Duodenal mucosa (tissue), 2 donors: Measurements from ENCODE around the gene COG2.
"Not testable (repeated sequence)": the region's sequence is repeated elsewhere in the genome, so short reads cannot be mapped to it uniquely, and the experiment has no call there.

Experiments
- H3K27ac ChIP-seq: one replicate; pipeline ENCODE4 v1.7.0; 2013; ENCODE audit warnings: low read depth, low read length
- H3K27me3 ChIP-seq, 2 donors: one replicate each; pipeline ENCODE4 v1.7.0; 2013; ENCODE audit warnings: low read length in 2 of 2, control low read depth in 1 of 2; ENCODE audit not compliant: insufficient read depth in 2 of 2, control insufficient read depth in 1 of 2
- H3K36me3 ChIP-seq, 2 donors: one replicate each; pipeline ENCODE4 v1.7.0; 2013; ENCODE audit warnings: low read length in 2 of 2, control low read depth in 1 of 2; ENCODE audit not compliant: insufficient read depth in 2 of 2, control insufficient read depth in 1 of 2
- H3K4me1 ChIP-seq, 2 donors: one replicate each; pipeline ENCODE4 v1.7.0; 2013; ENCODE audit warnings: low read length in 2 of 2, control low read depth in 1 of 2; ENCODE audit not compliant: insufficient read depth in 2 of 2, control insufficient read depth in 1 of 2
- H3K4me3 ChIP-seq, 2 donors: one replicate each; pipeline ENCODE4 v1.7.0; 2013; ENCODE audit warnings: low read length in 2 of 2, low read depth in 1 of 2
- H3K9ac ChIP-seq, 2 donors: one replicate each; pipeline ENCODE4 v1.7.0; 2013; ENCODE audit warnings: low read length in 2 of 2, low read depth in 1 of 2
- H3K9me3 ChIP-seq, 2 donors: one replicate each; pipeline ENCODE4 v1.7.0; 2013; ENCODE audit warnings: low read length in 2 of 2, control low read depth in 1 of 2; ENCODE audit not compliant: control insufficient read depth in 1 of 2

The COG2 gene

DNA sequence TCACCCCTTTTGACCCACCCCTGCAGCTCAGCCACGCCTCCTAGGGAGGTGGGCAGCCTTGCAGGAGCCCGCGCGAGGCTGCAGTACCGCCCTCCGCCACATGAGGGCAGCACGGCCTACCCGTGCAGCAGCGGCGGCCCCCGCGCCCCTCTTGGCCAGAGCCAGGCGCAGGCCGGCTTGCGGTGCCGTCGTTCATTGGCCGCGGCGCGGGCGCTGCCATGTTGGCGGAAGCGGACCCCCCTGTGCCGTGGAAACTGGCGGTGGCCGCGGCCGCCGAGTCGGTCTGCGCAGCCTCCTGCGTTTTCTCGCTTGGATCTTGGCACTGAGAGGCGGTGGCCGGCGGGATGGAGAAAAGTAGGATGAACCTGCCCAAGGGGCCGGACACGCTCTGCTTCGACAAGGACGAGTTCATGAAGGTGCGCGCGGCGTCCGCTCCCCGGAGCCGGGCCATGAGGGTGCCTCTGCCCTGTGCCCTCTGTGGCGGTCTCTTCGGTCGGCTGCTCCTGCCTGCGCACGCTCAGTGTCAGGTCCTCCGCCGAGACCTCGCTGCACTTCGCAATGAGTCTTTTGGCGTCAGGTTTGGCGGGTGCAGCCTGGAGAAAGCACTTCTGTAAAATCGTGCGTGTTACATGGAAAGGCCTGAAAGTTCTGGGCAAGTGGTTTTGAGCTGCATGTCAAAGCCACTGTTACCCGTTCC, at the start of gene COG2:
TSS of gene COG2 (plus strand) at position 219 of the 697 bp plus-strand sequence. CDS start at position 345, 126 bp downstream.
- Histone ChIP-seq H3K4me3 (peak within 1 kb of the TSS; percentile 81 to 94), H3K36me3 (no peaks in the 10 kb centered on the region), H3K27ac (peak within 1 kb of the TSS; percentile 71), H3K9me3 (no peaks in the 10 kb centered on the region), H3K4me1 (peaks cover 12 to 27% of the 10 kb centered on the region in 2 donors), H3K9ac (peak within 1 kb of the TSS; percentile 77 to 83), H3K27me3 (peaks cover 0 to 8% of the 10 kb centered on the region in 2 donors)

DNA sequence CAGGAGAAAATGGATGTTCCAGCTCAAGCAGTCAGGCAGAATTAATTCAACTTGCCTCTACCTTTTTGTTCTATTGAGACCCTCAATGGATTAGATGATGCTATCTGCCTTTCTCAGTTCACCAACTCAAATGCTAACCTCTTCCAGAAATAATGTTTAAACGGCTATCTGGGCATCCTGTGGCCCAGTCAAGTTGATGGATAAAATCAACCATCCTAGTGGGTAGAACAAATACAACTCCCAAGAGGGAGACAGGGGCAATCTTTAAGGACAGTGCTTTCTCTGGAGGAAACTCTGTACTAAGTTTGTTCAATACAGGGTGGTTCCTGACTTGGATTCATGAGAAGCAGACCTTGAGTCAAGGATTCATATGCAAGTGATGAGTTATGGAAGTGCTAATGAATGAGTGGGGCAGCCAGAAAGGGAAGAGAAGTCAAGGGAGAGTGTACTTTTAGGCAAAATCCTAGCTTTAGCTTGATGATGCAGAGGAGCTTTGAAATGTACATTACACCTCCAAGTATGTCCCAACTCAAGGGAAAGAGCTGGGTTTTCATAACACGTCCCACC, 49.4 kb upstream of the COG2 start:
- no peaks in the 10 kb centered on the region for H3K27me3 ChIP-seq
- no peak overlapping the region for H3K4me3 ChIP-seq
- peaks cover 0 to 11% of the 10 kb centered on the region in 2 donors for H3K4me1 ChIP-seq
- no peaks in the 10 kb centered on the region for H3K9me3 ChIP-seq
- no peak overlapping the region for H3K9ac ChIP-seq
- no peaks in the 10 kb centered on the region for H3K36me3 ChIP-seq
- no peak overlapping the region for H3K27ac ChIP-seq

GRCh38 chr1:230594214-230594773, 48.0 kb upstream of the COG2 start:
- Histone ChIP-seq H3K27ac (no peak overlapping the region), H3K4me3 (no peak overlapping the region), H3K27me3 (no peaks in the 10 kb centered on the region), H3K36me3 (no peaks in the 10 kb centered on the region), H3K4me1 (peaks cover 0 to 11% of the 10 kb centered on the region in 2 donors), H3K9ac (no peak overlapping the region), H3K9me3 (no peaks in the 10 kb centered on the region)

GRCh38 chr1:230595181-230595580, 47.1 kb upstream of the COG2 start:
- Histone ChIP-seq H3K4me1 (peaks cover 0 to 11% of the 10 kb centered on the region in 2 donors), H3K36me3 (no peaks in the 10 kb centered on the region), H3K9me3 (no peaks in the 10 kb centered on the region), H3K9ac (no peak overlapping the region), H3K4me3 (no peak overlapping the region), H3K27me3 (no peaks in the 10 kb centered on the region), H3K27ac (no peak overlapping the region)

GRCh38 chr1:230596306-230596705, 46.0 kb upstream of the COG2 start:
- Histone ChIP-seq H3K4me1 (peaks cover 0 to 11% of the 10 kb centered on the region in 2 donors), H3K9ac (no peak overlapping the region), H3K27ac (no peak overlapping the region), H3K9me3 (no peaks in the 10 kb centered on the region), H3K36me3 (no peaks in the 10 kb centered on the region), H3K27me3 (no peaks in the 10 kb centered on the region), H3K4me3 (no peak overlapping the region)

DNA sequence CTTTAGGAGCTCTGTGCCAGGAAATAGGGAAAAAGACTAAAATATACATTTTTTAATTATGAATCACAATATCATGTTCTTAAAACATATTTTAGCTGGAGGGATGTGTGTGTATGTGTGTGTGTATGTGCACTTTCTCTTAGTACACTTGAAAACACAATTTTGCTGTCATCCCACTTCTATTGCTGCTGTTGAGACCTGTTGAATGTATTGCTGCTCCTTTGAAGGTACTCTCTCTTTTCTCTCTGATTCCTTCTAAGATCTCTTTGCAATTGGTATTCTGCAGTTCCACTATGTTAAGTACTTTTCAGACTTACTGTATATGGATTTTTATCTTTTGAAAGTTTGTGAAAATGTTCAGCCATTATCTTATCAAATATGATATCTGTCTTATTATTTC, 43.5 kb upstream of the COG2 start:
- Histone ChIP-seq H3K9ac (no peak overlapping the region), H3K4me3 (no peak overlapping the region), H3K27ac (no peak overlapping the region), H3K27me3 (no peaks in the 10 kb centered on the region), H3K4me1 (peaks cover 0 to 4% of the 10 kb centered on the region in 2 donors), H3K9me3 (no peaks in the 10 kb centered on the region), H3K36me3 (no peaks in the 10 kb centered on the region)

GRCh38 chr1:230599926-230600656, 42.2 kb upstream of the COG2 start:
- H3K36me3 ChIP-seq = no peaks in the 10 kb centered on the region

DNA sequence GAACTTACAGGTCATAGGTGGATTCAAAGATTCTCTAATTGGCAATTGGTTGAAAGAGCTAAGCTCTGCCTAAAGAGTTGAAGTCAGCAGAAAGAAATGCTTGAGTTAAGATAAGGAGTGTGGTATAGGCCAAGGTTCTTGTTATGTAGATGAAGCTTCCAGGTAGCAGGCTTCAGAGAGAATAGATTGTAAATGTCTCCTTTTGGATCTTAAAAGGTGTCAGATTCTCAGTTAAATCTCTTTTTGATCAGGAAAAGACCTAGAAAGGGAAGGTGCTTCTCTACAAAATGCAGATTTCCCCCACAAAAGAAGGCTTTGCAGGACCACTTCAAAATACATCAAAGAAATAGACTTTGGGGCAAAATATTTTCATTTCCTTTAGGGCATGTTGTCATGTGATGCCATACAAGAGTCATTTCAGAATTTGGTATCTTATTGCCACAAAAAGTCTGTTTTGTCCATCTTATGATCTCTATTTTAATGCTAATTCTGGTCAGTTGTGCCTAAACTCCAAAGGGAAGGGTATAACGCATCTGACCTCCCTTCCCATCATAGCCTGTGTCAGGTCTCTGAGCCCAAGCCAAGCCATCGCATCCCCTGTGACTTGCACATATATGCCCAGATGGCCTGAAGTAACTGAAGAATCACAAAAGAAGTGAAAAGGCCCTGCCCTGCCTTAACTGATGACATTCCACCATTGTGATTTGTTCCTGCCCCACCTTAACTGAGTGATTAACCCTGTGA, 41.5 kb upstream of the COG2 start:
- H3K27ac ChIP-seq, H3K27me3 ChIP-seq, H3K9ac ChIP-seq, H3K4me3 ChIP-seq, H3K4me1 ChIP-seq, H3K36me3 ChIP-seq, H3K9me3 ChIP-seq: not testable (repeated sequence)

More at GRCh38 chr1:230599926-230600656, 42.2 kb upstream of the COG2 start:
- no peaks in the 10 kb centered on the region for H3K9me3 ChIP-seq
- H3K27me3 ChIP-seq = no peaks in the 10 kb centered on the region
- H3K27ac ChIP-seq = no peak overlapping the region
- peaks cover 0 to 3% of the 10 kb centered on the region in 2 donors for H3K4me1 ChIP-seq
- H3K9ac ChIP-seq = no peak overlapping the region
- no peak overlapping the region for H3K4me3 ChIP-seq

DNA sequence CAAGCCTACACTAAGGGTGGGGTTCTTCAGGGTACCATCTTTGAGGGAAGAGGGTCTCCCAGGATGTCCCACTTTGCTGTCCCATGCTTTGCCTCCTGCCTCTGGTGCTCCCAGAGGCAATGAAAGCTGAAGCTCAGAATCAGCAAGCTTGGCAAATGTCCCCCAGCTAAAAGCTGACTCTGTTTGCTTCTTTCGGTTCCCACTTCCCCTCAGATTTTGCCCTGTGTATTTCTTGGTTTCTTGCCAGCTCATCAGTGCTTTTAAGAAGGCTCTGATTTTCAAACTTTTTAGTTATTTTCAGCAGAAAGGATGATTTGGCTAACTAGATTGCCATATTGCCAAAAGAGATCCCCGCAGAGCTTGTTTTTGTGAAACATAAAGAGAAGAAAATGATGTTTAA, 33.1 kb upstream of the COG2 start:
- Histone ChIP-seq H3K9ac (no peak overlapping the region), H3K27ac (no peak overlapping the region), H3K36me3 (no peaks in the 10 kb centered on the region), H3K4me1 (peaks cover 0 to 7% of the 10 kb centered on the region in 2 donors), H3K4me3 (no peak overlapping the region), H3K9me3 (no peaks in the 10 kb centered on the region), H3K27me3 (no peaks in the 10 kb centered on the region)
